Measurements from ENCODE around the gene MAPKAPK2. TPM values are rescaled to one million over a fixed set of nuclear protein-coding genes. Genes with fewer than 3 reads are reported as not detected.
A peak's percentile ranks its signal among the peaks of the same experiment; 100 is the strongest.

The MAPKAPK2 gene
- total RNA-seq, 1 donor from 2014 or later = 200 TPM

DNA sequence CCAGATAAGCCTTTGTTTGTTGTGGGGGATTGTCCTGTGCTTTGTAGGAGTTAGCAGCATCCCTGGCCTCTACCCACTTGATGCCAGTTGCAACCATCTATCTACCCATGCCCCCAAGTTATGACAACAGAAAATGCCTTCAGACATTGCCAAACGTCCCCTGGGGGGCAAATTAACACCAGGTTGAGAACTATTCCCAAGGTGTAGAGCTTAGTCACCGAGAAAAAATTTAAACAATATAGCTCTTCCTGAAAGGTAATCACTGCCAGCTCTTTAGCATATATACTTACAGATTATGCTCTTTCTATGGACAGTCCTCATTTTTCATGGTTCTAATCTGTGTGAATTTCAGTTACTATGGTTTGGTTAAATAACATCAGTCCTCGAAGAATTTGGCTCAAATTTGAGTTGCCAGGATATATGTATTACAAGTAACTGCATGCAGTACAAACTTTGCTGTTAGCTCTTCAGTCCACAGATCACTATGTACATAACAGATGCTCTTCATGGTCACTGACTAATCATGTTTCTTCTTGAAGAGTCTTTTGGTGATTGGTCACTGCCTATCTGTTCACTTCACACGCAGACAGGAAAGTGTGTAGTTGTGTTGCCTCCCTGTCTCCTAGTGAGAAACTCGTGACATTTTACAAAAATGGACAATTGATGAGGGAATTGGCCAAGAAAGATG, 25.2 kb downstream of the MAPKAPK2 start:
- intact Hi-C loops (cut with DNase I) = no loop called here
- DNase-seq (no peak), ATAC-seq (ENCODE audit: poor library complexity) (no peak)

DNA sequence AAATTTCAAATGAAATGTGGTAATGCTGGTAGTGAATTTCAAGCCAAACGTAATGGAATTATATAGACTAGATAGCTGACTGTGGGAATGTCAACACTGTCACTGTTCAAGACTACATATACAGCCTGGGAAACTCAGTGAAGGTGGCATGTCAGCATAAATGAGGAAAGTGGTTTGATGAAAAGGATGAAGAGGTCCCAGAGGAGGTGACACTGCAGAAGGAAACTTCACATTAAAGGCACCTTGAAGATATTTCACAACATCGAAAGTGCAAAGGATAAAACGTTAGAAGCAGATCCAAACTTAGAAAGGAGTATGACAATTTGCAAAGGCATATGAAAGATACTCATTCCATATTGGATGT, 25.7 kb downstream of the MAPKAPK2 start:
- intact Hi-C loops (cut with DNase I) = no loop called here
- DNase-seq = no peak
- no peak for ATAC-seq (ENCODE audit: poor library complexity)

DNA sequence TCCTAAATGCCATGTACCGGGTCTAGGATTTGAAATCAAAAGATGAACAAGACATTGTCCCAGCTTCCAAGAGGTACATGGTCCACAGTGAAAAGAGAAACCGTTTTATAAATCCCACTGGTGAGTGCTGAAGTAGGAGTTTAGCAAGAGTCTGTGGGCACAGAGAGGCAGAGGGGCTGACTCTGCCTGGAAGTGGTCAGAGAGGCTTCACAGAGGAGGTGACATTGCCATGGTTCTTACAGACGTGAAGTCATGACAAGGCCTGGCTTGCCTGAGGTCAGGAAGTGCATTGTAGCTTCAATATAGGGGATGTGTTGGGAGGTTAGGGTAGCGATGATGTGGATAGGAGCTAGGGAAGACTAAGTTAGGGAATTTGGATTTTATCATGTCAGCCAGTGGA, 28.4 kb downstream of the MAPKAPK2 start:
- intact Hi-C loops (cut with DNase I) = no loop called here
- ATAC-seq (ENCODE audit: poor library complexity) (no peak), DNase-seq (no peak)

DNA sequence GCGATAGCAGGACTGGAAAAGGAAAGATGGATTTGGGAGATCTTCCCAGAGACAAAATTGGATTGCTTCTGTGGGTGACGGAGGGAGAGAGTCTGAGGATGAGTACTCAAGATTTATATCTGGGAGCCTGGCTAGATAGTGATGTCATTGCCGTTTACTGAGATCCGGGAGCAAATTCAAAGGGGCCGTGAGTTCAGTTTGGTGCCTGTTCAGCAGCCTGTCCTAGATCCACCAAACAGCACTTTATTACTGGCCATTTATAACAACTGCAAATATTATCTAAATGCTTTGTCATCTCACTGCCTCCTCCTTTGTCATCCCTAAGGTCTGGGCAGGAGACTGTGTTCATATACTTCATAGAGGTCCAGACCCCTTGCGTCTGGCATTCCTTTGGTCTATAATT, 29.2 kb downstream of the MAPKAPK2 start:
- DNase-seq (no peak), ATAC-seq (ENCODE audit: poor library complexity) (no peak)
- intact Hi-C loops (cut with DNase I) = no loop called here

DNA sequence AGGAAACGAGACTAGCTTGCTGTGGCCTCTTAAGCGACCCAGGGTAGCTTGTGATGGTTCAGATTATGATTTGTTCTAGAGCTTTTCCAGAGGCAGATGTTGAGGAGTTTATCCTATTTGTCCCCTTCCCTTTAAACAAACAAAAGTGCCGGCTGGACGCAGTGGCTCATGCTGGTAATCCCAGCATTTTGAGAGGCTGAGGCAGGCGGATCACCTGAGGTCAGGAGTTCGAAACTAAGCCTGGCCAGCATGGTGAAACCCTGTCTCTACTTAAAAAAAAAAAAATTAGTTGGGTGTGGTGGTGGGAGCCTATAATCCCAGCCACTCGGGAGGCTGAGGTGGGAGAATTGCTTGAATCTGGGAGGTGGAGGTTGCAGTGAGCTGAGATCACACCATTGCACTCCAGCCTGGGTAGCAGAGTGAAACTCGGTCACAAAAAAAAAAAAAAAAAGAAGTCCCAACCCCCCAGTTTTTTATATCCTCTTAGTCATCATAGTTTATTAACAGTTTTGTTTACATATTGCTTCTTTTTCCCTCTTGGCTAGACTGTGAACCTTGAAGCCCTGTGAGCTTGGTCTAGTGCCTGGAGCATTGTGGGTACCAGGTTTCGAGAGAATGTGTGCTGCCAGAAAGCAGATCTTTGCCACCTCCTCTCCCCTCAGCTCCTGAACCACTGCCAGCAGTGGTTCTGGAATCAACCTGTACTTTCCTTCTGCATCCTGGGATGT, 29.8 kb downstream of the MAPKAPK2 start:
- peak; percentile 65 for ATAC-seq (ENCODE audit: poor library complexity)
- no peak for DNase-seq
- intact Hi-C loops (cut with DNase I) = no loop called here

DNA sequence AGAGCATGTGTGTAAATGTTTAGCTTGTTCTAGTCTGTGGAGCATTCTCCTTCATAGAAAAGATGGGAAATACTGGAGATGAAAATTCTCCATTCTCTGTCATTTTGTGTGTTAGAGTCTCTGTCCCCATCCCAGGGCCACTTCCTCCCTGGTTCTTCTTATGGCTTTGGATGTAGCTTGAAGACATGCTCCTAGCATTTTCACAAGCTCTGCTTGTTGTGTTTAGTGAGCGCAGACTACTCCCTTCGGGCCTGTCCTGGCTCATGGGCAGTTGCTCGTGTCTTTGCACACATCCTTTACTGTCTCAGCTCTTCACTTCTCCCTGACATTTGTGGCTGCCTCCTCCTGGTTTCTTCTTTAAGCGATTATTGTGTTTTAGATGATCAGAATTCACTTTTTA, 30.4 kb downstream of the MAPKAPK2 start:
- ATAC-seq (ENCODE audit: poor library complexity) (no peak), DNase-seq (no peak)
- intact Hi-C loops (cut with DNase I) = no loop called here

DNA sequence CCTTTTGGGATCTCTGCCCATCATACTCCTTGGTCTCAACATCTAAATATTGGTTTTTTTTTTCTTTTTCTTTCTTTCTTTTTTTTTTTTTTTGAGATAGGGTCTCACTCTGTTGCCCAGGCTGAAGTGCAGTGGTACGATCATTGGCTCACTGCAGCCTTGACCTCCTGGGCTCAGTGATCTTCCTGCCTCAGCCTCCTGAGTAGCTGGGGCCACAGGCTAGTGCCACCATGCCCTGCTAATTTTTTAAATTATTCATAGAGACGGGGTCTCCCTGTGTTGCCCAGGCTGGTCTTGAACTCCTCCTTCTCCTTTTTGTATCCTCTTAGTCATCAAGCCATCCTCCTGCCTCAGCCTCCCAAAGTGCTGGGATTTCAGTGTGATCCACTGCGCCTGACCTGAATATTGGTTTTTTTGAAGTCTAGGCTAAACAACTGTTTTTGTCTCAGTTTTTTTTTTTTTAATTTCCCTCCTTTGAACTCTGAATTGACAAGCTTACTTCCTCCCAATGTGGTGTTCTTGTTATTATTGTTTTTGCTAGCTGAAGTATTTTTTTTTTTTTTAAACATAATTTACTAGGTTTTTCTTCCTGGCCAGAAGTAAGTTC, 30.9 kb downstream of the MAPKAPK2 start:
- intact Hi-C loops (cut with DNase I) = no loop called here
- ATAC-seq (ENCODE audit: poor library complexity) = no peak

DNA sequence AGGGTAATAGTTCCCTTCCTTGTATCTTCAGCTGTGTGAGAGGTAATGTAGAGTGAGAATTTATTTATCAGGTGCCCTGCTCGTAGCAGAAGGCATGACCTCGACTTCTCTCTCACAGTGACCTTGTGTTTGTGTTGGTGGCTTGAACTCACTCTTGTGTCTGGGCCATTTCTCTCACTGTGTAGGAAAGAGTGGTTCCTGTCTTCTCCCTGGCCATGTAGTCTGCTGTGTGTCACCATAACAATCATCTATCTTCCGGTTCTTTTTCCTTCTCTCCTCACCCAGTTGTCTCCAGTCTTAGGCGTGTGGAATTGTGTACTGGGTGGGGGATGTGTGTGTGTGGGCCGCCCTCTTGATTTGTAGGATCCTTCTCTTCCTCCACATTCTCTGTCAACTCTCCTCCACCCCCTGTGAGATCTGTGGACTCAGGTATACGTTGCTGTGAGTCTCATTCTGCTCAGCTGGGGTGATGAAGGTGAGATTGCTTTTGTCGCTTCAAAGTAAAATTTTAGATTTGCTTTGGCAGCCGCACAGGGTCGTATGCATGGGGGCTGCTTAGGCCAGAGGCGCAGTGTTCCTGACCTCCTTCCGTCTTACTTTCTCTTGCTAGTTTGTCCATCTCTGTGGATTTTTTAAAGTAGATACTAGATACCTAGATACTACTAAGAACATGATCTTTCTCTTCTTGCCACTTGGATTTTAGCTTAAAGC, 31.6 kb downstream of the MAPKAPK2 start:
- intact Hi-C loops (cut with DNase I) = no loop called here
- peak; percentile 18 for ATAC-seq (ENCODE audit: poor library complexity)
- DNase-seq = no peak

More for the DNA sequence above, 30.9 kb downstream of the MAPKAPK2 start:
- DNase-seq = no peak

DNA sequence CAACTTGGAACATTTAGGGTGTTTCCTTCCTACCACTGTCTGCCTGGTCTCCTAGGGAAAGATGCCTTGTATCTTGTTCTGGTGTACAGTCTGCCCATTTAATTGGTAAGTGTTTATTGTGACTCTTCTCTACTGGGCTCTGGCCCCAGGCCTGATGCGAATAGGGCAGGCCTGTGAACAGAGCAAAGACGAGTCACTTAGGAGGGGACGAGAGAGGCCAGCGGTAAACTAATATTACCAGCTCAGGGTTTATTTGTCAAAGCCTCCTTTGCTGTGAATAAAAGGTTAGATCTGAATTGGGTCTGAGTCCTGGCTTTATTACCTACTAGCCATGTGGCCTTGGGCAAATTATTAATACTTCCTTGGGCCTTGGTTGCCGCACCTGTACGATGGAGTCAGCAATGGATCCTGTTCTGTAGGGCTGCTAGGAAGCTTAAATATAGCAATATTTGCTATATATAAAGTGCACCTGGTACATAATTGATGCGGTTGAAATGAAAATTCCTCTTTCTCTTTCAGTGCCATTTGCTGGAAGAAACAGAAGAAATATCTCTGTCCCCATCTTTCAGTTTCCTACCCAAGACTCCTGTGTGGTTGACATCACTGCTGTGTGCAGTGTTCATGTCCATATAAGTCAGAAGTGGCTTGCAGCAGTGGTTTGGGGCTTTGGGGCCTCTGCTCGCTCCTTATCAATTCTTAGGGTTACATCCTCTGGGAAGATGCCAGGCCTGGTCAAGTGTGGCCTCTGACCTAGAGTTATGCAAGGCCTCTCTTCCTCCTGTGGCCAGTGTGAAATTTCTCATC, 32.4 kb downstream of the MAPKAPK2 start:
- ATAC-seq (ENCODE audit: poor library complexity) = peak; percentile 11
- DNase-seq = no peak
- intact Hi-C loops (cut with DNase I) = no loop called here

DNA sequence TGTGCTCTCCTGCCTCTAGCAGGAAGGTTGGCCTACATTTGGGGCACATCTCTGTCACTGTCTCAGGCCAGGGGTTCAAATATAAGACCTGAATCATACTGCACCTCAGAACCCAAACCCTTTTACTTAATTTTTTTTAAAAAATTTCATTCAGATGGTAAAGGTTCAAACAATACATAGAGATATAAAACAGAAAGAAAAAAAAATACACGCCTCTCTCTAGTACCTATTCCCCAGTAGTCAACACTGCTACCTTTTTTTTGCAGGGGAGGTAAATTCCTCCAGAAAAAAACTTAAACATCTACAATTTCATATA, 32.9 kb downstream of the MAPKAPK2 start:
- intact Hi-C loops (cut with DNase I) = no loop called here
- ATAC-seq (ENCODE audit: poor library complexity) = no peak

DNA sequence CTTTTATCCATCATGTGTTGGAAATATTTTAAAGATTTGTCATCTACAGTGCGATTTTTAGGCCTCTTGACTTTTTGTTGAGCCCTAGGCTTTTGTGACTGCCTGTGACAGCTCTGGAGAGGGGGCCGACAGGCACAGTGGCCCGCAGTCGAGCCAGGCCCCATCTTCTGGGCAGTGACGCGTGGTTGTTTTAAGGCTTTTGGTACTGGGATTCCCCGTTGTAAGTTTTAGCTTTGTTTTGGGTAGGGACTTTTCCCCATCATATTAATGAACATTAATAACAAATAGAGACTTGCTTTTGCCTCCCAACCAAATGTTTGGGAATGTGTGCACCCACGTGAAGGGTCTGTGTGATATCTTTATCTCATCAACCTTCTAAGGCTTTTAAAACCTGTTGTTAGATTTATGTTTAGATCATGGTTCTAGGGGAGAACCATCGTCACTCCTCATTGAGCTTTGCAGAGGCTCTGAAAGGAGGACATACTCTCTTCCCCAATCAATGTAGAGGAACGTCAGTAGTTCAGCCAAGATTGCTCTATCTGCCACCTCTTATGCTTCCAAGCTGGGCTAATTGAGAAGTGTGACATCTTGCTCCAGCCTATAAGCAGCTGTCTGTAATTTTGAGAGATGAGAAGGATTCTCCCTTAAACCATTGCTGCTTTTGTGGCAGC, 34.6 kb downstream of the MAPKAPK2 start:
- DNase-seq (no peak), ATAC-seq (ENCODE audit: poor library complexity) (no peak)
- intact Hi-C loops (cut with DNase I) = no loop called here

More for the DNA sequence above, 32.9 kb downstream of the MAPKAPK2 start:
- no peak for DNase-seq

DNA sequence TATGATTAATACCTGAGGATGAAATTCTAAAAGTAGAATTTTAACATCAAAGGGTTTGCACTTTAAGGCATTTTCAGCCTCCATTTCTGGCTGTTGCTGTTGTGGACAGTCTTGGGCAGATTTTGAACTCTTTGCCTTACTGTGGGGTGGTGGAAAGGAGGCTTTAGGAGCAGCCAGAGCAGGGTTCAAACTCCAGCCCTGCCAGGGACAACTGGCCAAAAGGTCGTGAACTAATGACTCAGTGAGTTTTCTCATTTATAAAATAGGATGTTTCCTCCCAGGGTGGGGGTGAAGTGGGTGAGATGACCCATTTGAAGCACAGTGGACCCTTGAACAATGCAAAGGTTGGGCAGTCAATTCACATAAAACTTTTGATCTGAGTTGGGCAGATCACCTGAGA, 36.7 kb downstream of the MAPKAPK2 start:
- intact Hi-C loops (cut with DNase I) = loop anchor here (5.0 to 10.0 kb wide), 2 partner anchors 34 to 87 kb away; partner anchors contain the start of gene DYRK3
- no peak for ATAC-seq (ENCODE audit: poor library complexity)
- no peak for DNase-seq

DNA sequence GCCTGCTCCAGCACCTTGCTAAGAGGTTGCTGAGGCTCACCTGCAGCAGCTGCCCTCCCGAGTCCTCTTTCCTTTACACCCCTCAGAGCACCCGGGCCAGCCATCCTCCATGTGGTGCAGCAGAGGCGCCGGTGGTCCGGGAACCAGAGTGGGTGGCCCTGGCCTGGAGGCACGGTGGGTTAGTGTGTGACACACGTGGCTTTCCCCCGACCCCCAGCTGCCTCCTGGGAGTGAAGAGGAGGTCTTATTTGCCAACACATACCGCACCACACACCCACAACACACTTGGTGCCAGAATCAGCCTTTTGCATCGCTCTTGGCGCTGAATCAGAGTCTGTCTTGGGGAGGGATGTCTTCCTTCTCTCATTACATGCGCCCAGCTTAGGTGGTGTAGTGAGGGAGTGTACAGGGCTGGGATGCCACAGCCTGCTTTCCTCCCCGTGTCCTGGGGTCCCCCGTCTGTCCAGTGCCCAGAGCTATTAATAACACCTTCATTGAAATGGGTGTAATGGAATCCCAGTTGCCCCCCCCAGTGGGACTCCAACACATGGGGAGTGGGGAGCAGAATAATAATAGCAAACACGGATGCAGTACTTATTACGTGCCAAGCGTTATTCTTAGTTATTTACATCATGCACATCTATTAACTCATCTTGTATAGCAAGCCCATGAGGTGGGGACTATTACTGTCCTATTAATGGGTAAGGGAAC, 38.2 kb downstream of the MAPKAPK2 start:
- no peak for DNase-seq
- peak; percentile 27 for ATAC-seq (ENCODE audit: poor library complexity)
- intact Hi-C loops (cut with DNase I) = loop anchor here (5.0 to 10.0 kb wide), 2 partner anchors 36 to 88 kb away; partner anchors contain the start of gene DYRK3

DNA sequence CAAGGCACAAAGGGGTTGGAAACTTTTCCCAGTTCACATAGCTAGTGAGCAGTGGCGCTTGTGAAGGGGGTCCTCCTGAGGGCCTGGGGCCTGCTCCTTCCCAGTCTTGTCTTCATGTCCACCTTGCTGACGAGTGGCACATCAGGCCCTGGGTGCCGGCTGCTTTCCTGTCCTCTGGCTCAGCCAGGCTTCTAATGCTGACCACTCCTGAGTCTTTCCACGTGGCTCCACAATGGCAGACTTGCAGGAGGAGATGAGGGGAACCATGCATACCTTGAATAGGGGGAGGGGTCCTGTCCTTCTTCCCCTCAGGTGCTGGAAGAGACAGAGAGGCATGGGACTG, 38.7 kb downstream of the MAPKAPK2 start:
- intact Hi-C loops (cut with DNase I) = loop anchor here (5.0 to 10.0 kb wide), 2 partner anchors 36 to 89 kb away; partner anchors contain the start of gene DYRK3
- DNase-seq = no peak
- peak; percentile 6 for ATAC-seq (ENCODE audit: poor library complexity)

DNA sequence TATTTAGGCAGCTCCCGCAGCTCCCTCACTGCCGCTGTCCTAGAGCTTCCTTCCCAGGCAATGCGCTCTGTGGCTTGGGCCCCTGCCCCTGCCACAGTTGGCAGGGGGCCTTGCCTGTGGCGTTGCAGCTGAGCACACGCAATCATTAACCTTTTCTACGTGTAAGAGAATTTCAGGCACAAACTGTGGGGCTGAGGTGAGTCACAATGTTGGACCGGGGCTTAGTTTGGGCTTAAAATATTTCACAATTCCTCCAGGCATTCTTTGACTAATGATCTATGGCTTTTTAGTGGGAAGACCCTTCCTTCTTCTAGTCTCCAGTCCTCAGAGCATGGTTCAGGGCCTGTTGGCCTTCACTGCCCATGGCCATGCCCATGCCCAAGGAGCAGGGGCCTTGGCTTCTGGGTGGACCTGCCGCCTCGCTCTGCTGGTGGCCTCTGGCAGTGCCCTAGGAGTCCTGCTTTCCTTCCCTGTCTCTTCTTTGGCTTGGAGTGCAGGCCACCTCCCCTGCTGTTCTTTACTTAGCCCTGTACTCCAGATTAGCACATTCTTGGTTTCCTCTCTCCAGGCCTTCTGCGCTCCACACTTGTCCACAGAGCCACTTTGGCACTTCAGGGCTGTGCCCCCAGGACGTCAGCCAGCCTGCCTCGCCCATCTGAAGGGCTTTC, 39.2 kb downstream of the MAPKAPK2 start:
- intact Hi-C loops (cut with DNase I) = loop anchor here (2.0 to 10.0 kb wide), 3 partner anchors 37 to 89 kb away; partner anchors contain the start of gene DYRK3
- ATAC-seq (ENCODE audit: poor library complexity) (peak; percentile 73), DNase-seq (peak; percentile 62)

DNA sequence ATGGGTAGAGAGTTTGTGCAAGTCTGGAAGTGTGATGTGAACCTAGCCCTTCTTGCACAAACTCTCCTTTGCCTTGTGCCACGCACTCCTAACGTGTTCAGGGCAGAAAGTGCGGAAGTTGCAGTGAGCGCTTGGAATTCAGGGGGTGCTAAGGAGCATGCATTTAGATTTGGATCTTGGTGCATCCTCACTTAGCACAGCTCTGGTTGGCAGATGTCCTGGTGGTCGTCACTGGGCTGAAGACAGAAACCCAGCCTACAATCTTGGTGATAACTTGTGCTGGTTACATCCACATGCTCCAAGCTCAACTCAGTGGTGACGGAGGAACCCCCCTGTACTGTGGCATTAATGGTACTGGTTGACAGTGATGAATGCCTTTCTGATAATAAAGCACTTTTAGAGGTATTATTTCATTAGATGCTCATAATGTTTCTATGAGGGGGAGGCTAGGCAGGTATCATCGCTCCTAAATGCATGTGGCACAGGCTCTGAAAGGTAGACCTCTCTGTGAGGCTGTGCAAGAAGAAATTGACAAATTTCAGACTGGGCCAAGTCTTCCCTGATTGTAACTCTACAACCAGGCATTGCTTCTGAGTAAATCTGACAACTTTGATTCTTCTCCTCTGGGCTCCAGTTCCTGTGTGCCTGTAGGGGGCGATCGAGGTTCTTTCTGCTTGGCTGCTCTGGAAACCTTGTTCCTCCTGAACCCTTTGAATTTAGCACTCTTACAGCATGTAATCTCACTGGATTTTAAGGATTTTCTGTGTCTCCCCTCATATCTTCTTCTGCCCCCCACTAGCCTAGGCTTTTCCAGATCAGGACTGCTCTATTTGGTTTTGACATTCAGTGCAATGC, 40.6 kb downstream of the MAPKAPK2 start:
- intact Hi-C loops (cut with DNase I) = loop anchor here (2.0 to 10.0 kb wide), 2 partner anchors 67 to 91 kb away; partner anchors contain the start of gene DYRK3
- ATAC-seq (ENCODE audit: poor library complexity) (peak; percentile 9), DNase-seq (no peak)
